Tracheal epithelial cell (primary cell): ENCODE measurements around the gene JMJD6. TPM values are rescaled to one million over a fixed set of nuclear protein-coding genes. Genes with fewer than 3 reads are reported as not detected.

Experiments
- total RNA-seq: library from RNA; depleted of rRNA; stranded (reverse); fragments of >200 nt; gene quantifications from 2 replicates; pipeline ENCODE4 v1.2.1, GENCODE V29; 2014

JMJD6 gene
- total RNA-seq, result 13.0 and 28.7 TPM in 2 replicates

DNA sequence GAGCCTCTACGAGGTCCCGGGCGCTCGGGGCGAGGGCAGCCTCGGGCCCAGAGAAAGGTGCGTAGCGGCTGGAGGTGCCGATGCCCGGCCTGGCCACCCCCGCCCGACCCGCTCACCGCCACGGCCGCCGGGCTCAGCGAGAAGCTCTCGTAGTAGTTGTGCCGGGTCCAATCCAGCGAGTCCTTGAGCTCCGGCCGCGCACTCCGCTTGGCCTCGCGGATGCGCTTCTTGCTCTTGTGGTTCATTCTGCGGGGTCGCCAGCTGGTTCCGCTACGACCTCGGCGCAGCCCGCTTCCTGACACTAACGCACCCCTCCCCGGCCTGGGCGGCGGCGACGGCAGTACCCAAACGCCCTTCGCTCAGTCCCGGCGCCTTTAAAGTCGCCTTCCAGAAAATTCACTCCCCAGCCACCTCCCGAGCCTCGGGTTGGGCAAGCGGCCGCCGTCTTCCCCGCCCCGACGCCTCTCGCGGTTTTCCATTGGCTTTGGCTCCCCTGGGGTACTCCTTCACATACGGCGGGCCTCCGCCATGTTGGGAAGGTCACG, at the start of gene JMJD6:
TSS of gene JMJD6 (minus strand) at position 376 of the 545 bp plus-strand sequence. CDS start at position 245, 131 bp downstream.

DNA sequence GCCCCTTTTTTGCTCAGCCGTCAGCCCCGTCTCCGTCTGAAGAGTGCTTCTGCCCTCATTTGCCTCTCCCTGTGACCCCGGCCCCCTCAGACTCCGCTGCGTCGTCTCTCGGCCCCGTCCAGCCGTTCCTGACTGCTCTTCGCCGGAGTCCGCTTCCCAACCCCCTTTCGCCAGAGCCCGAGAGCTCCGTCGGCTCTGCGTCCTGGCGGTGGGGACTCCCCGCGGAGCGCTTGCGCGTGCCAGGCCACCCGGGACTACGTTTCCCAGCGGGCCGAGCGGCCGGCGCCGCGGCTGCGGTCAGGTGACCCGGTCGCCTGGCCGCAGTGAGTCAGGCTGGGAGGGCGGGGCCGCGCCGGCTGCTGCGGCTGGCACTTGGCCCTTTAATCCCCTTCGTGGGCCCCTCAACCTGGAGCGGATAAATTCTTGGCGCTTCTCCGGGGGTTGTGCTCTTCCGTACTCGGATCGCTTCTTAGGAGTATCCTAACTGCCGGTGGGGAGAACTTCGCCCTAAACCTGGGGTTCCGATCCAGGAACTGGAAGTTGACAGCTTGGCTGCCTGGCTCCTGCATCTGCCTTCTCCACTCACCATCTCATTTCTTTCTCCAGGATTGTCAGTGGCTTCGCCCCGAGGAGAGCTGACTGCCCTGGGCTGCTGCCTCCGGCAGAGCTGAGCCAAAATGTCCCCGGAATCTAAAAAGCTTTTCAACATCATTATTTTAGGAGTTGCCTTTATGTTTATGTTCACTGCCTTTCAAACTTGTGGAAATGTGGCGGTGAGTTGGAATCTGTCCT, 11.5 kb upstream of the JMJD6 start, which contains the start of gene MFSD11:
TSS of gene MFSD11 (plus strand) at position 444 of the 792 bp plus-strand sequence. CDS start at position 678, 234 bp downstream.

DNA sequence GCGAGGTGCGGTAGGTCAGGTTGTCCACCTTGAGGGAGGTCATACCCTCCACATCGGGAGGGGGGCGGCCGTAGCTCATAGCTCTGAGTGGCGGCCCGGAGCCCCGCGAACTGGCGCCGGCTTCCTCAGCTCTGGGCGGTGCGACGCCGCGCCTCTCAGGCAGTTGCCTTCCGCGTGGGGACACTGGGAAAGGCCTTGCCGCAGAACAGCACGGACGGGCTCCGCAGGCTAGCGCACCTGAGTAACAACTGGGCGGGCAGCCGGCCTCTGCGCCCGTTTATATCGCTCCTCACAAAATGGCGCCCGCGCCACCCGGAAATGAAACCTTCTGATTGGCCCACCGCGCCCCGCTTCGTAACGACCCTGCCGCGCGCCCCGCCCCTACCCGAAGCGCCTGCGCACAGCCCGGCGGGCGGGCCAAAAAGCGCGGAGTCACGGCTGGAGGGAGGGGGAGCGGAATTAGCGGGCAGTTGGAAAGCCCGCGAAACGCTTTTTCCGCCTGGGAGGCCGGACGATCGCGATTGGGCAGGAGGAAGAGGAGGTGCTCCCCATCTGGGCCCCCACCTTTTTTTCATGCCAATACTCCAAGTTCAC, 10.8 kb upstream of the JMJD6 start, which contains the start of gene SRSF2:
TSS of gene SRSF2 (minus strand) at position 250 of the 594 bp plus-strand sequence. CDS start at position 79, 171 bp downstream.

DNA sequence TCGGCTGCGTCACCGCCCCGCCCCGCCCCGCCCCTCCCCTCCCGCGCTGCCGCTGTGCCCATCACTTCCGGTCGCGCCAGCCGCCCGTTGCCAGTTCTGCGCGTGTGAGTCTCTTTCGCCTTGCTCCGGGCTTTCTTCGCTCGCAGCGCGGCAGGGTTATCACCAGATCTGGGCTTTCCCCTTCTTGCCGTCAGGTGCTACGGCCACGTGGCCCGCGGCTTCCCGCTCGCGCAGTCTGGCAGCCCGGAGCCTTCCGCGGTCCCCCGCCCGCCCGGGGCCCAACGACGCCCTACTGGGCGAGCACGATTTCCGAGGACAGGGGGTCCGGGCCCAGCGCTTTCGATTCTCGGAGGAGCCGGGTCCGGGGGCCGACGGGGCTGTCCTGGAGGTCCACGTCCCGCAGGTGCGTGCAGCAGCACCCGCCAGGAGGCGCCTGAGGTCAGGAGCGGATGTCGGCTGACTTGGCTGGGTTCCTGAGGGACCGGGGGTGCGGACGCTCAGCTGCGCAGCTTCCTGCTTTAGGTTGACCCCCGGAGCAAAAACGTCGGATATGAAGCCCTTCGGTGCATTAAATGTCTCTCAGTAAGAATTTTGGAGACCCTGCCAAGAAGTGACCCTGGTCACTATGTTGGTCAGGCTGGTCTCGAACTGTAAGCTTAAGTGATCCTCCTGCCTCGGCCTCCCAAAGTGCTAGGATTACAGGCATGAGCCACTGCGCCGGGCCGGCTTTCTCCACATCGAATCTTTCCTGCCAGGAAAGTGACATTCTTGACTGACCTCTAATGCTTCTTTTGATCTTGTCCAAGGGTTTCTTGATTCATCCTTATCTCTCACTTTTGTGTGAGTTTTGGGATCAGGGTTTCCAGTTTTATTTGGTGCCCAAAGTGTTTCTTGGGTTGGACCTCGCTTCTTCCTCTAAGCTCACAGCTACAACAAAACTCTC, 641 bp upstream of the JMJD6 start, which contains the start of gene METTL23:
TSS of gene METTL23 (plus strand) at position 64 of the 943 bp plus-strand sequence. CDS start 2,872 bp downstream, outside the sequence.

GRCh38 chr17:76710863-76711611, 15.4 kb downstream of the JMJD6 start, which contains the start of gene MXRA7:
TSS of gene MXRA7 (minus strand) at chr17:76710965. CDS start at chr17:76710946, 19 bp downstream.

Other genes starting within 250 kb of the JMJD6 start
- gene RHBDF2, start 225.2 kb downstream of the JMJD6 start, total RNA-seq, result 21.1 and 49.9 TPM in 2 replicates
- gene CYGB, start 188.9 kb downstream of the JMJD6 start, total RNA-seq, result 1.5 and 21.0 TPM in 2 replicates
- gene PRCD, start 186.6 kb downstream of the JMJD6 start, total RNA-seq, result 0.21 and 3.1 TPM in 2 replicates
- 123 and 124 TPM in 2 replicates for gene ST6GALNAC2, start 140.7 kb downstream of the JMJD6 start, total RNA-seq
- 0.96 and 4.5 TPM in 2 replicates for gene ST6GALNAC1, start 82.8 kb downstream of the JMJD6 start, total RNA-seq
- 121 and 164 TPM in 2 replicates for gene MXRA7, start 15.6 kb downstream of the JMJD6 start, total RNA-seq
- 22.2 and 37.3 TPM in 2 replicates for gene METTL23, start 233 bp upstream of the JMJD6 start, total RNA-seq
- gene SRSF2, start 10.7 kb upstream of the JMJD6 start, total RNA-seq, result 109 and 138 TPM in 2 replicates
- 17.1 and 37.9 TPM in 2 replicates for gene MFSD11, start 11.5 kb upstream of the JMJD6 start, total RNA-seq
- gene MGAT5B, start 141.8 kb upstream of the JMJD6 start, total RNA-seq, result not detected in 2 replicates